SK-N-SH (cell line): ENCODE data around the gene G3BP1. TPM values are rescaled to one million over a fixed set of nuclear protein-coding genes. Genes with fewer than 3 reads are reported as not detected.

Experiments
- CTCF ChIA-PET: fragments of 300-600, 350-600 bp; formaldehyde crosslinking; extraction: SDS; loops from one replicate; lab custom pipeline; 2021; lab: Yijun Ruan, JAX
- POLR2A ChIA-PET: fragments of 350-600 bp; sonication (Branson Sonifier 250); formaldehyde crosslinking; extraction: SDS; loops from one replicate; lab custom pipeline; 2020; ENCODE audit warnings: antibody characterized with exemption, inconsistent platforms; lab: Yijun Ruan, JAX
- DNase-seq: peaks from one replicate; pipeline ENCODE4 v3.0.0; 2012
- H2AFZ ChIP-seq: fragments of 200-600 bp; sonication (generic); 2 replicates; pipeline ENCODE4 v1.8.1; 2016; ENCODE audit warnings: antibody characterized with exemption, mild to moderate bottlenecking, low read depth
- H3F3A ChIP-seq: fragments of 200-600 bp; sonication (generic); replicated peaks from 2 replicates; pipeline ENCODE3; 2016; ENCODE audit warnings: antibody characterized with exemption, mild to moderate bottlenecking; ENCODE audit not compliant: insufficient read depth
- H3K27ac ChIP-seq, 2 experiments: fragments of 200-500 bp in 1 of 2; fragments of 200-600 bp in 1 of 2; sonication (Bioruptor generic) in 1 of 2; sonication (generic), shearing (Covaris generic) in 1 of 2; 2 replicates each; pipeline versions ENCODE4 v1.5.1 to v1.6.1; 2014 to 2016; ENCODE audit warnings: low read depth in 2 of 2, inconsistent platforms in 1 of 2, low read length in 1 of 2, mild to moderate bottlenecking in 1 of 2, mixed read lengths in 1 of 2
- H3K27me3 ChIP-seq: fragments of 200-600 bp; sonication (generic), shearing (Covaris generic); 2 replicates; pipeline ENCODE4 v1.6.1; 2016; ENCODE audit warnings: mixed run types; ENCODE audit not compliant: insufficient read depth
- H3K36me3 ChIP-seq, 2 experiments: fragments of 200-500 bp in 1 of 2; fragments of 200-600 bp in 1 of 2; sonication (Bioruptor generic) in 1 of 2; sonication (generic) in 1 of 2; replicated peaks in 1 of 2; 2 replicates each; pipeline versions ENCODE3 to v1.5.1; 2014 to 2016; ENCODE audit warnings: low read length in 1 of 2, mild to moderate bottlenecking in 1 of 2; ENCODE audit not compliant: insufficient read depth in 2 of 2, control insufficient read depth in 1 of 2
- H3K4me1 ChIP-seq, 2 experiments: fragments of 200-500 bp in 1 of 2; fragments of 200-600 bp in 1 of 2; sonication (Bioruptor generic) in 1 of 2; sonication (generic), shearing (Covaris generic) in 1 of 2; 2 replicates each; pipeline versions ENCODE4 v1.5.1 to v1.6.1; 2014 to 2016; ENCODE audit warnings: low read depth in 1 of 2, low read length in 1 of 2, mixed run types in 1 of 2; ENCODE audit not compliant: insufficient read depth in 2 of 2, control insufficient read depth in 1 of 2
- H3K4me2 ChIP-seq: fragments of 200-600 bp; sonication (generic), shearing (Covaris generic); 2 replicates; pipeline ENCODE4 v1.6.1; 2017; ENCODE audit warnings: mixed run types
- H3K4me3 ChIP-seq, 2 experiments: fragments of 200-500 bp in 1 of 2; fragments of 200-600 bp in 1 of 2; sonication (Bioruptor generic) in 1 of 2; sonication (generic), shearing (Covaris generic) in 1 of 2; 2 replicates each; pipeline versions ENCODE4 v1.5.1 to v1.8.1; 2014 to 2016; ENCODE audit warnings: low read depth in 2 of 2, inconsistent platforms in 1 of 2, low read length in 1 of 2, mild to moderate bottlenecking in 1 of 2, mixed read lengths in 1 of 2, moderate library complexity in 1 of 2
- H3K79me2 ChIP-seq: fragments of 200-600 bp; sonication (generic); 2 replicates; pipeline ENCODE4 v1.8.1; 2017; ENCODE audit warnings: mild to moderate bottlenecking; ENCODE audit not compliant: insufficient read depth
- H3K9ac ChIP-seq: fragments of 200-600 bp; sonication (generic); 2 replicates; pipeline ENCODE4 v1.6.1; 2017; ENCODE audit warnings: mixed run types
- H3K9me2 ChIP-seq: fragments of 200-600 bp; sonication (generic); 2 replicates; pipeline ENCODE4 v1.6.1; 2017; ENCODE audit warnings: mixed run types
- H3K9me3 ChIP-seq: fragments of 200-600 bp; sonication (generic); 2 replicates; pipeline ENCODE4 v1.6.1; 2017; ENCODE audit warnings: mixed run types, mild to moderate bottlenecking, moderate library complexity
- H4K20me1 ChIP-seq: fragments of 200-600 bp; sonication (generic); 2 replicates; pipeline ENCODE4 v1.6.1; 2017; ENCODE audit warnings: mild to moderate bottlenecking, mixed run types; ENCODE audit not compliant: insufficient read depth
- CHD2 ChIP-seq: fragments of 150-350 bp; IDR thresholded peaks from 2 replicates; pipeline ENCODE4 v1.6.1; 2018; ENCODE audit warnings: low read length; ENCODE audit not compliant: partially characterized antibody
- ELF1 ChIP-seq: IDR thresholded peaks from 2 replicates; pipeline ENCODE4 v1.4.0; 2012
- EP300 ChIP-seq, 2 experiments: IDR thresholded peaks; 2 replicates each; pipeline versions ENCODE4 v1.4.0 to v1.6.1; 2012; ENCODE audit warnings: borderline replicate concordance in 1 of 2, low read depth in 1 of 2, low read length in 1 of 2
- FOSL2 ChIP-seq: IDR thresholded peaks from 2 replicates; pipeline ENCODE4 v1.4.0; 2012; ENCODE audit warnings: low read depth, mild to moderate bottlenecking, moderate library complexity, borderline replicate concordance
- FOXJ3 ChIP-seq: sonication (generic); formaldehyde crosslinking; IDR thresholded peaks from 2 replicates; pipeline ENCODE4 v1.5.1; 2020; ENCODE audit warnings: mild to moderate bottlenecking, missing genetic modification reagents
- GABPA ChIP-seq: IDR thresholded peaks from 2 replicates; pipeline ENCODE4 v1.4.0; 2012; ENCODE audit warnings: low read depth, mild to moderate bottlenecking
- GATA2 ChIP-seq: sonication (generic); formaldehyde crosslinking; IDR thresholded peaks from 2 replicates; pipeline ENCODE4 v1.5.0; 2020; ENCODE audit warnings: mild to moderate bottlenecking, missing genetic modification reagents
- IRF3 ChIP-seq: fragments of 150-350 bp; IDR thresholded peaks from 2 replicates; pipeline ENCODE4 v1.6.1; 2016; ENCODE audit warnings: mild to moderate bottlenecking, low read depth, low read length
- JUND ChIP-seq: IDR thresholded peaks from 2 replicates; pipeline ENCODE4 v1.4.0; 2012
- MXI1 ChIP-seq: IDR thresholded peaks from 2 replicates; pipeline ENCODE4 v1.6.1; 2012; ENCODE audit warnings: mild to moderate bottlenecking, low read depth, low read length, improper control_type of control experiment
- NRF1 ChIP-seq: IDR thresholded peaks from 2 replicates; pipeline ENCODE4 v1.6.1; 2012; ENCODE audit warnings: low read depth, mild to moderate bottlenecking, low read length
- POLR2AphosphoS5 ChIP-seq: IDR thresholded peaks from 2 replicates; pipeline ENCODE4 v1.6.1; 2012; ENCODE audit warnings: low read depth, low read length
- RXRA ChIP-seq: IDR thresholded peaks from 2 replicates; pipeline ENCODE4 v1.4.0; 2012; ENCODE audit warnings: low read depth, mild to moderate bottlenecking, borderline replicate concordance
- SIN3A ChIP-seq: IDR thresholded peaks from 2 replicates; pipeline ENCODE4 v1.6.1; 2012; ENCODE audit warnings: low read depth, mild to moderate bottlenecking, low read length, moderate library complexity, borderline replicate concordance
- SMC3 ChIP-seq: IDR thresholded peaks from 2 replicates; pipeline ENCODE4 v1.6.1; 2012; ENCODE audit warnings: low read depth, low read length, improper control_type of control experiment
- TCF12 ChIP-seq: IDR thresholded peaks from 2 replicates; pipeline ENCODE4 v1.4.0; 2012
- TEAD4 ChIP-seq: IDR thresholded peaks from 2 replicates; pipeline ENCODE4 v1.4.0; 2012; ENCODE audit warnings: mild to moderate bottlenecking, borderline replicate concordance; ENCODE audit not compliant: insufficient read depth
- YY1 ChIP-seq: IDR thresholded peaks from 2 replicates; pipeline ENCODE4 v1.4.0; 2012; ENCODE audit warnings: low read depth, mild to moderate bottlenecking
- WGBS: methylation state at CpG from one replicate; pipeline ENCODE4 v1.1.6; 2017; ENCODE audit warnings: low lambda C conversion rate; 5-methylcytosine and 5-hydroxymethylcytosine counted together
- polyA plus RNA-seq, 3 experiments: library from polyadenylated mRNA; depleted of rRNA; stranded (reverse); fragments of >200 nt; gene quantifications; 2 replicates each; pipeline ENCODE4 v1.2.3, GENCODE V29; 2012
- TF ChIP-seq, protein P1 (sequence below): fragments of 200-600 bp; sonication (generic); IDR thresholded peaks from 2 replicates; pipeline ENCODE4 v1.6.1; 2017; ENCODE audit warnings: antibody characterized with exemption, mild to moderate bottlenecking, moderate library complexity
- TF ChIP-seq, protein P2 (sequence below): IDR thresholded peaks from 2 replicates; pipeline ENCODE4 v1.4.0; 2012; ENCODE audit warnings: low read depth, borderline replicate concordance
- TF ChIP-seq, protein P3 (sequence below): IDR thresholded peaks from 2 replicates; pipeline ENCODE4 v1.4.0; 2012; ENCODE audit warnings: low read depth, borderline replicate concordance
- TF ChIP-seq, protein P4 (sequence below): IDR thresholded peaks from 2 replicates; pipeline ENCODE4 v1.4.0; 2012; ENCODE audit warnings: low read depth
- TF ChIP-seq, protein P5 (sequence below): IDR thresholded peaks from 2 replicates; pipeline ENCODE4 v1.6.1; 2012; ENCODE audit warnings: mild to moderate bottlenecking, low read depth, low read length, moderate library complexity

G3BP1 gene
- polyA plus RNA-seq, 1 of the 3 experiments (the other 2 are of a cell fraction), result 21.7 TPM

- Histone ChIP-seq H3F3A (peaks cover 21% of the 10 kb centered on the region), H3K9ac (peak overlapping the region; percentile 28; the same call in 1 of the 2 replicates), H3K79me2 (no peaks in the 10 kb centered on the region; the same call in 1 of the 2 replicates), H3K27ac (peak overlapping the region in 1 of 2 experiments; percentile 88; a peak in 2 of 4 replicates), H3K4me2 (peak overlapping the region; percentile 51; the same call in 1 of the 2 replicates), H3K4me1 (peaks cover 0 to 9% of the 10 kb centered on the region in 2 experiments; a peak in 2 of 4 replicates), H4K20me1 (no peaks in the 10 kb centered on the region), H3K4me3 (no peak overlapping the region), H3K9me3 (no peaks in the 10 kb centered on the region), H3K27me3 (no peaks in the 10 kb centered on the region), H2AFZ (no peak overlapping the region), H3K9me2 (no peaks in the 10 kb centered on the region), H3K36me3 (peaks cover 0 to 4% of the 10 kb centered on the region in 2 experiments)
- DNase-seq, result no peak
- ChIA-PET POLR2A (no interaction called here), CTCF (interaction anchor here (1.1 to 17.0 kb wide), 3 partner anchors 45 to 286 kb away, joined by 3 to 375 read pairs (median 4); partner anchors contain the start of gene SLC36A1)
- WGBS, result 69% methylated on average over 9 of the region's 9 CpGs
- TF ChIP-seq, protein P1, sequence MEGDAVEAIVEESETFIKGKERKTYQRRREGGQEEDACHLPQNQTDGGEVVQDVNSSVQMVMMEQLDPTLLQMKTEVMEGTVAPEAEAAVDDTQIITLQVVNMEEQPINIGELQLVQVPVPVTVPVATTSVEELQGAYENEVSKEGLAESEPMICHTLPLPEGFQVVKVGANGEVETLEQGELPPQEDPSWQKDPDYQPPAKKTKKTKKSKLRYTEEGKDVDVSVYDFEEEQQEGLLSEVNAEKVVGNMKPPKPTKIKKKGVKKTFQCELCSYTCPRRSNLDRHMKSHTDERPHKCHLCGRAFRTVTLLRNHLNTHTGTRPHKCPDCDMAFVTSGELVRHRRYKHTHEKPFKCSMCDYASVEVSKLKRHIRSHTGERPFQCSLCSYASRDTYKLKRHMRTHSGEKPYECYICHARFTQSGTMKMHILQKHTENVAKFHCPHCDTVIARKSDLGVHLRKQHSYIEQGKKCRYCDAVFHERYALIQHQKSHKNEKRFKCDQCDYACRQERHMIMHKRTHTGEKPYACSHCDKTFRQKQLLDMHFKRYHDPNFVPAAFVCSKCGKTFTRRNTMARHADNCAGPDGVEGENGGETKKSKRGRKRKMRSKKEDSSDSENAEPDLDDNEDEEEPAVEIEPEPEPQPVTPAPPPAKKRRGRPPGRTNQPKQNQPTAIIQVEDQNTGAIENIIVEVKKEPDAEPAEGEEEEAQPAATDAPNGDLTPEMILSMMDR, result no peak
- no peak for TF ChIP-seq GABPA
- TF ChIP-seq SMC3, result no peak
- TF ChIP-seq JUND, result peak; percentile 77
- no peak for TF ChIP-seq ELF1
- peak; percentile 66; the same call in 1 of the 2 replicates for TF ChIP-seq FOSL2
- TF ChIP-seq, protein P2, sequence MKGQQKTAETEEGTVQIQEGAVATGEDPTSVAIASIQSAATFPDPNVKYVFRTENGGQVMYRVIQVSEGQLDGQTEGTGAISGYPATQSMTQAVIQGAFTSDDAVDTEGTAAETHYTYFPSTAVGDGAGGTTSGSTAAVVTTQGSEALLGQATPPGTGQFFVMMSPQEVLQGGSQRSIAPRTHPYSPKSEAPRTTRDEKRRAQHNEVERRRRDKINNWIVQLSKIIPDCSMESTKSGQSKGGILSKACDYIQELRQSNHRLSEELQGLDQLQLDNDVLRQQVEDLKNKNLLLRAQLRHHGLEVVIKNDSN, result peak; percentile 37; the same call in 1 of the 2 replicates
- TF ChIP-seq YY1, result no peak; the same call in 1 of the 2 replicates
- peak; percentile 36; the same call in 1 of the 2 replicates for TF ChIP-seq RXRA
- no peak for TF ChIP-seq GATA2 (CRISPR knock-in tag)
- no peak for TF ChIP-seq CHD2
- TF ChIP-seq, protein P3, sequence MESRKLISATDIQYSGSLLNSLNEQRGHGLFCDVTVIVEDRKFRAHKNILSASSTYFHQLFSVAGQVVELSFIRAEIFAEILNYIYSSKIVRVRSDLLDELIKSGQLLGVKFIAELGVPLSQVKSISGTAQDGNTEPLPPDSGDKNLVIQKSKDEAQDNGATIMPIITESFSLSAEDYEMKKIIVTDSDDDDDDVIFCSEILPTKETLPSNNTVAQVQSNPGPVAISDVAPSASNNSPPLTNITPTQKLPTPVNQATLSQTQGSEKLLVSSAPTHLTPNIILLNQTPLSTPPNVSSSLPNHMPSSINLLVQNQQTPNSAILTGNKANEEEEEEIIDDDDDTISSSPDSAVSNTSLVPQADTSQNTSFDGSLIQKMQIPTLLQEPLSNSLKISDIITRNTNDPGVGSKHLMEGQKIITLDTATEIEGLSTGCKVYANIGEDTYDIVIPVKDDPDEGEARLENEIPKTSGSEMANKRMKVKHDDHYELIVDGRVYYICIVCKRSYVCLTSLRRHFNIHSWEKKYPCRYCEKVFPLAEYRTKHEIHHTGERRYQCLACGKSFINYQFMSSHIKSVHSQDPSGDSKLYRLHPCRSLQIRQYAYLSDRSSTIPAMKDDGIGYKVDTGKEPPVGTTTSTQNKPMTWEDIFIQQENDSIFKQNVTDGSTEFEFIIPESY, result no peak
- no peak for TF ChIP-seq NRF1
- no peak for TF ChIP-seq IRF3
- TF ChIP-seq, protein P4, sequence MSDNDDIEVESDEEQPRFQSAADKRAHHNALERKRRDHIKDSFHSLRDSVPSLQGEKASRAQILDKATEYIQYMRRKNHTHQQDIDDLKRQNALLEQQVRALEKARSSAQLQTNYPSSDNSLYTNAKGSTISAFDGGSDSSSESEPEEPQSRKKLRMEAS, result peak; percentile 56; the same call in 1 of the 2 replicates
- TF ChIP-seq TEAD4, result peak; percentile 25; the same call in 1 of the 2 replicates
- peak in 1 of 2 experiments; percentile 82; a peak in 2 of 4 replicates for TF ChIP-seq EP300 (IDR thresholded peaks at IDR 0.05; ENCODE audit: borderline replicate concordance in 1 of 2, low read depth in 1 of 2, low read length in 1 of 2)
- TF ChIP-seq, protein P5, sequence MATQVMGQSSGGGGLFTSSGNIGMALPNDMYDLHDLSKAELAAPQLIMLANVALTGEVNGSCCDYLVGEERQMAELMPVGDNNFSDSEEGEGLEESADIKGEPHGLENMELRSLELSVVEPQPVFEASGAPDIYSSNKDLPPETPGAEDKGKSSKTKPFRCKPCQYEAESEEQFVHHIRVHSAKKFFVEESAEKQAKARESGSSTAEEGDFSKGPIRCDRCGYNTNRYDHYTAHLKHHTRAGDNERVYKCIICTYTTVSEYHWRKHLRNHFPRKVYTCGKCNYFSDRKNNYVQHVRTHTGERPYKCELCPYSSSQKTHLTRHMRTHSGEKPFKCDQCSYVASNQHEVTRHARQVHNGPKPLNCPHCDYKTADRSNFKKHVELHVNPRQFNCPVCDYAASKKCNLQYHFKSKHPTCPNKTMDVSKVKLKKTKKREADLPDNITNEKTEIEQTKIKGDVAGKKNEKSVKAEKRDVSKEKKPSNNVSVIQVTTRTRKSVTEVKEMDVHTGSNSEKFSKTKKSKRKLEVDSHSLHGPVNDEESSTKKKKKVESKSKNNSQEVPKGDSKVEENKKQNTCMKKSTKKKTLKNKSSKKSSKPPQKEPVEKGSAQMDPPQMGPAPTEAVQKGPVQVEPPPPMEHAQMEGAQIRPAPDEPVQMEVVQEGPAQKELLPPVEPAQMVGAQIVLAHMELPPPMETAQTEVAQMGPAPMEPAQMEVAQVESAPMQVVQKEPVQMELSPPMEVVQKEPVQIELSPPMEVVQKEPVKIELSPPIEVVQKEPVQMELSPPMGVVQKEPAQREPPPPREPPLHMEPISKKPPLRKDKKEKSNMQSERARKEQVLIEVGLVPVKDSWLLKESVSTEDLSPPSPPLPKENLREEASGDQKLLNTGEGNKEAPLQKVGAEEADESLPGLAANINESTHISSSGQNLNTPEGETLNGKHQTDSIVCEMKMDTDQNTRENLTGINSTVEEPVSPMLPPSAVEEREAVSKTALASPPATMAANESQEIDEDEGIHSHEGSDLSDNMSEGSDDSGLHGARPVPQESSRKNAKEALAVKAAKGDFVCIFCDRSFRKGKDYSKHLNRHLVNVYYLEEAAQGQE, result 0 out of 2 replicates have a peak, but pooled peaks have one; percentile 28
- TF ChIP-seq MXI1, result no peak
- TF ChIP-seq POLR2AphosphoS5, result no peak
- no peak for TF ChIP-seq FOXJ3 (CRISPR knock-in tag)
- TF ChIP-seq SIN3A, result no peak
- peak; percentile 82 for TF ChIP-seq TCF12
Observed at GRCh38 chr5:151733358-151734063, 38.2 kb upstream of the G3BP1 start.
